HG03066 (cell line): ENCODE results near the gene TECPR2.
"Not testable (repeated sequence)": the region's sequence is repeated elsewhere in the genome, so short reads cannot be mapped to it uniquely, and the experiment has no call there.

ENCODE experiments used
- ATAC-seq: cut with Tn5 transposase; IDR thresholded peaks from one replicate; pipeline ENCODE4 v1.9.1; 2021; ENCODE audit warnings: low read depth; ENCODE audit not compliant: unreplicated experiment

The TECPR2 gene

DNA sequence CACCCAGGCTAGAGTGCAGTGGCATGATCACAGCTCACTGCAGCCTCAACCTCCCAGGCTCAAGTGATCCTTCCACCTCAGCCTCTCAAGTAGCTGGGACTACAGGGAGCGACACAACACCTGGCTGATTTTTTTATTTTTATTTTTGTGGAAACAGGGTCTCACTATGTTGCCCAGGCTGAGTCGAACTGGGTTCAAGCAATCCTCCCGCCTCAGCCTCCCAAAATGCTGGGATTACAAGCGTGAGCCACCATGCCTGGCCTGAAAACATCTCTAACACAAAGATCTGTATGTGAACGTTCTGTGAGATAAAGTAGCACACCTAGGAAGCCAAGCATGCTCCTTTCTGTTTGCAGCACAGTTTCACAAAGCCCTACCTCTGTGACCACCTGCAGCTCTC lies 157.0 kb downstream of the TECPR2 start:
- ATAC-seq = not testable (repeated sequence)

DNA sequence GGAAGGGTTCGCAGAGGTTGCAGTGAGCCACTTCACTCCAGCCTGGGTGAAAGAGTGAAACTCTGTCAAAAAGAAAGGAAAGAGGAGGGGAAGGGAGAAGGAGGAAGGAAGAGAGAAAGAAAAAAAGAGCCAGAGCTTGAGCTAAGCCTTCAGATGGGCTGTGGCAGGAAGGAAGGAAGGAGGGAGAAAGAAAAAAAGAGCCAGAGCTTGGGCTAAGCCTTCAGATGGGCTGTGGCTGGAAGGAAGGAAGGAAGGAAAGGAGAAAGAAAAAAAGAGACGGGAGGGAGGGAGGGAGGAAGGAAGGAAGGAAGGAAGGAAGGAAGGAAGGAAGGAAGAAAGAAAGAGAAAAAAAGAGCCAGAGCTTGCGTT lies 160.4 kb downstream of the TECPR2 start:
- no peak for ATAC-seq

GRCh38 chr14:102523569-102524450 lies 161.1 kb downstream of the TECPR2 start:
- ATAC-seq = no peak

- ATAC-seq = peak; percentile 91
These were observed 161.9 kb downstream of the TECPR2 start for GRCh38 chr14:102524451-102525218.

- peak; percentile 7 for ATAC-seq
These were observed 162.6 kb downstream of the TECPR2 start for GRCh38 chr14:102525219-102525928.

GRCh38 chr14:102525929-102526497 lies 163.3 kb downstream of the TECPR2 start:
- ATAC-seq = no peak

DNA sequence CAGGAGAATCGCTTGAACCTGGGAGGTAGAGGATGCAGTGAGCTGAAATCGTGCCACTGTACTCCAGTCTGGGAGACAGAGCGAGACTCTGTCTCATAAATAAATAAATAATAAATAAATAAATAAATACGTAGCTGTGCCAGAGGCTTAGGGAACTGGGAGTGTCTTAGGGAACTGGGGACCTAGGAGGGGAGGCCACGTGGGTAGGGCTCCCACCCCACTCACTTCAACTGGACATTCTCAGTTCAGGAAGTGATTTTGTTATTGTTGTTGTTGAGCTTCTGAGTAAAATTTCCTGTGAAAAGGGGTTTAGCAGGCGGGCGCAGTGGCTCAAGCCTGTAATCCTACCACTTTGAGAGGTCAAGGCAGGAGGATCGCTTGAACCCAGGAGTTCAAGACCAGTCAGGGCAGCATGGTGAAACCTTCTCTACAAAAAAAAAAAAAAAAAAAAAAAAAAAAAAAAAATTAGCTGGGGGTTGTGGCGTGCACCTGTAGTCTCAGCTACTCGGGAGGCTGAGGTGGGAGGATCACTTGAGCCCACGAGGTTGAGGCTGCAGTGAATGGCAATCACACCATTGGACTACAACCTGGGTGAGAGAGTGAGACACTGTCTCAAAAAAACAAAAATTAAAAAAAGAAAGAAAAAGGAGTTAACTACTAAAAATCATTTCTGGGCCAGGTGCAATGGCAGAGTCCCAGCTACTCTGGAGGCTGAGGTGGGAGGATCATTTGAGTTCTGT lies 165.9 kb downstream of the TECPR2 start:
- ATAC-seq = no peak

- ATAC-seq = no peak
These were observed 168.2 kb downstream of the TECPR2 start for GRCh38 chr14:102530828-102531478.

DNA sequence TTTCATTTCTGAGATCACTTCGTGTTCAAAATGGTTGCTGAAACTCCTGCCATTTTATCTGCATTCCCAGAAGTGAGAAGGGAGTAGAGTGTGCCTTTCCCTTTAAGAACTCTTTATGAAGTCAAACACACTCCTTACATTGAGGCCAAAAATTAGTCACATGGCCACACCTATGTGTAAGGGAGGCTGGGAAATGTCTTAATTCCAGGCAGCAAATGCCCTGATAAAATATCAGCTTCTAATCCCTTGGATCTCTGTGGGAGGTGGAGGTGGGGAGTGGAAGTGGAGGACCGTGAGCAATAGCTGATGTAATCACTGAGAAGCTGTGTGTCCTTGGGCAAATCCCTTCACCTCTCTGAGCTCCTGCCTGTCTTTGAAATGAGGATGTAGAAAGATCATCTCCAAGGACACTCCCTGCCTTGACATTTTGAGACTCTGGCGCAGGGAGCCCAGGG lies 169.5 kb downstream of the TECPR2 start:
- ATAC-seq = no peak

GRCh38 chr14:102537981-102538601 lies 175.3 kb downstream of the TECPR2 start:
- no peak for ATAC-seq

DNA sequence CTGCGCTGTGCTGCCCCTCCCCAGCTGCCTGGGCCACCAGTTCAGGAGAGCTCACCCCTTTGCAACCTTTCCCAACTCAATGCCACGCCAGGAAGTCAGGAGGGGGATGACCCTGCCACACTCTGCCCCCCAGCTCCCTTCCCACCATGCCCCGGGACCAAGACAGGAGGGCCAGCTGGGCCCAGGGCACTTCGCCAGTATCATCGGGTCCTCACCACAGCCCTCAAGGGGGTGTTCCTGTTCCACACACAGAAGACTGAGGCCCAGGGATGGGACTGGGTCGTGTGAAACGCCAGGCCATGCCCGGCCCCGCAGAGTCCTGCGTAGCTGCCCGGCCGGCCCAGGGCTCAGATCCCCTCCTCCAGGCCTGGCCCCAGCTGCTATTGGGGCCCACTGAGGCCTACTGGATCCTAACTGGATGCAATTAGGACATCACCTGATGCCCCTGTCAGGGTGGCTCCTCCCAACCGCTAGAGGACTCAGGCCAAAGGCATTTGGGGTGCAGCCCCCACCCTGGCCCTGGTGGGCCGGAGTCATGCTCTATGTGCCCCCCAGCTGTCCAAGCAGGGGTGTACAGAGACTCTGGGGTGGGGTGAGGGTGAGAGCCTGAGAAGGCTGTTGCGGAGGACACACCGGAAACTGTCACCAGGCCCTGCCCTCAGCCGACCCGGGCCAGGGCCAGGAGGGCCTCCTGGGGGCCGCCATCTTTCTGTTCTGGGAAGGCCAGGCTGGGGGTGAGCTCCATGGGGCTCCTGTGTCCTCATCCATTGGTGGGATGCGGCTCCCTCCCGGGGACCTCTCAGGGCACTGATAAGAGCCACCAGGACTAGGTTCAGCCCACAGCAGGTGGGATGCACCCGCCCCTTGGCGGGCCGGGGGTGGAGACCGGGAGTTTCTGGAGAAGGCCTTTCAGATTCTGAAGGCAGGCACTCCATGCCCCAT lies 176.1 kb downstream of the TECPR2 start:
- ATAC-seq = no peak

DNA sequence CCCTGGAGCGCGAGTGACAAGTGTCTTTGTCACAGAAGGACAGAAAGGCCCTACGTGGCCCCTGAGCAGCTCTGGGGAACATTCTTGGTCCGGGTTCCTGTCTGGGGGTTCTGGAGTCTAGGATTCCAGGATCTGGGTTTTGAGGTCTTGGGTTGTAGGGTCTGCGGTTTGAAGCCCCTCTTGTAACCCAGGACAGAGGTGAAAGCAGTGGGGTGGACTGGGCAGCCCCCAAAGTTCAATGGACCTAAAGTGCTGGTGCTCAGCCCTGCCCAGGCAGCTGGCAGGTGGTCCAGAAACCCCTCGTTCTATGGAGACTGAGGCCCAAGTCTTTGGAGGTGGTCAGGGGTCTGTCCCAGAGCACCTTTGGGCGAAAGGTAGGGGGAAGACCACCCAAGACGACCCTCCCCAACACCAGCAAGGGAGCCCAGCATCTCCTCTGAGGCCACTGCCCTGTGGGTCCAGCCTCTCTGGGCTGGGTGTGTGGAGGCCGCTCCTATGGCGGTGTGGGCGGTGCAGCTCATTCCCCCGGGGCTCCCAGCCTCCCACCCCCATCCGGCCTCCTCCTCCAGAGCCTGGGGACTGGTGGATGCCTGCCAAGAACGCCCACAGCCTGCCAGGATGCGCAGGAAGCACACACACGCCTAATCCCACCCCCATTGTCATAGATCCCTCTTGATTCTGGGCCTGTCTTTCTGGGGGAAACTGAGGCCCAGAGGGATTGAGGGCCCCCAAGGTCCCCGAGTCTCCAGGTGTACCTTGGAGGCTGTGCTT lies 177.0 kb downstream of the TECPR2 start:
- no peak for ATAC-seq

DNA sequence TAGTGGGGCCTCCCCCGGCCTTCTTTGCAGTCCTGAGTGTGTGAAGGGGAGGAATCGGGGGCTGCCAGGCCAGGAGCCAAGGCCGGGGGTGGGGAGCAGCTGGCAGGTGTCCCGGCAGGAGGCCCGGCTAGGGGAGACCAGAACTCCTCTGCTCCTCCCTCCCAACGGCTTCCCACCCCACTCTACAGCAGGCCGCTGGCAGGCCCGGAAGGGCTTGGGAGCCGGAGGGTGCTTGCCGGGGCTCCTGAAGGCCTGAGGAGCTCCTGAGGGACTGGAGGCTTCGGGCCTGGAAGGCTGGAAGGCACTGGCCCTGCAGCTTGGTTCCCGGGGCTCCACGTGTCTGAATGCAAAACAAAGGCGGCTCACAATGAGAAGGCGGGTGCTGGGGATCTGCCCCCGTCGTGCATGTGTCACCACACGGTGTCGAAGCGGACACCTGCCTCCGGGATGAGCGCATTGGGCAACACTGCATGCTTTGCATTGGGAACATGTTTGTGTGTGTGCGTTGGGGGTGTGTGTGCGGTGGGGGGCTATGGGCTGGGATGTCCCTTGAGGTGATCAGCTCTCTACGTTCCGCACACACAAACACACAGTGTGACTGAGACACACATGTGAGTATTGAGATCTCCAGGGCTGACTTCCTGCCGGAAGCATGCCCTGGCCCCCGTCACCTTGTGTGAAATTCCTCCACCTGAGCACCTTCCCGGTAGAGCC lies 177.7 kb downstream of the TECPR2 start:
- no peak for ATAC-seq

DNA sequence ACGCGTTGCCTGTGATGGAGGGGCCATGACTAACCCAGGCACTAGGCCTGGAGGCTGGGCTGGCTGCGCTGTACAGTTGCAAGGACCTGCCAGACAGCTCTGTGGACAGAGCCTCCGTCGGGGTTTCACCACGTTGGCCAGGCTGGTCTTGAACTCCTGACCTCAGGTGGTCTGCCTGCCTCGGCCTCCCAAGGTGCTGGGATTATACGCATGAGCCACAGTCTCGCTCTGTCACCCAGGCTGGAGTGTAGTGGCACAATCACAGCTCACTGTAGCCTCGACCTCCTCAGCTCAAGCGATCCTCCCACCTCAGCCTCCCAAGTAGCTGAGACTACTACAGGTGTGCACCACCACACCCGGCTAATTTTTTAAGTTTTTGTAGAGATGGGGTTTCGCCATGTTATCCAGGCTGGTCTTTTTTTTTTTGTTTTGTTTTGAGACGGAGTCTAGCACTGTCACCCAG lies 178.3 kb downstream of the TECPR2 start:
- not testable (repeated sequence) for ATAC-seq

GRCh38 chr14:102541771-102542170 lies 179.0 kb downstream of the TECPR2 start:
- ATAC-seq = no peak

- ATAC-seq = no peak
These were observed 181.5 kb downstream of the TECPR2 start for GRCh38 chr14:102544046-102544746.
